PC-3 (cell line): ENCODE results near the gene CALM3. TPM values are rescaled to one million over a fixed set of nuclear protein-coding genes. Genes with fewer than 3 reads are reported as not detected.

Source experiments
- ATAC-seq: fragments of 200-7000 bp; cut with Tn5 transposase; 2 replicates; pipeline ENCODE4 v1.9.1; 2020; ENCODE audit warnings: mild to moderate bottlenecking, moderate library complexity
- BruUV-seq: library from RNA; stranded (reverse); fragments of 400-500 nt; replicated peaks from 2 replicates; lab custom pipeline; 2021; lab: Mats Ljungman, UMichigan
- CTCF ChIA-PET: fragments of 300-600 bp; sonication (Branson Sonifier 250); formaldehyde crosslinking; loops from one replicate; lab custom pipeline; 2022; ENCODE audit warnings: antibody characterized with exemption; lab: Charles Lee
- POLR2A ChIA-PET: fragments of 300-600 bp; sonication (Branson Sonifier 250); formaldehyde crosslinking; loops from one replicate; lab custom pipeline; 2022; ENCODE audit warnings: antibody characterized with exemption; ENCODE audit not compliant: unreplicated experiment; lab: Charles Lee
- DNase-seq: peaks from one replicate; pipeline ENCODE4 v3.0.0-alpha.2; 2015
- H2AFZ ChIP-seq: fragments of 300-600 bp; sonication (generic); 2 replicates; pipeline ENCODE4 v1.6.0; 2016; ENCODE audit warnings: antibody characterized with exemption, low read length
- H3F3A ChIP-seq: fragments of 300-600 bp; sonication (generic); one replicate; pipeline ENCODE4 v1.6.0; 2017; ENCODE audit warnings: antibody characterized with exemption, low read length, control low read depth, mild to moderate bottlenecking; ENCODE audit not compliant: unreplicated experiment
- H3K27ac ChIP-seq: fragments of 300-600 bp; sonication (generic); 2 replicates; pipeline ENCODE4 v1.5.1; 2016; ENCODE audit warnings: mild to moderate bottlenecking, low read length
- H3K27me3 ChIP-seq: fragments of 300-600 bp; sonication (generic); 2 replicates; pipeline ENCODE4 v1.6.1; 2016; ENCODE audit warnings: low read length, mixed read lengths
- H3K36me3 ChIP-seq: fragments of 300-600 bp; sonication (generic); 2 replicates; pipeline ENCODE4 v1.6.1; 2016; ENCODE audit warnings: low read depth, mixed run types, low read length, mixed read lengths
- H3K4me1 ChIP-seq: fragments of 300-600 bp; sonication (generic); 2 replicates; pipeline ENCODE4 v1.5.1; 2016; ENCODE audit warnings: low read length; ENCODE audit not compliant: insufficient read depth
- H3K4me2 ChIP-seq: fragments of 300-600 bp; sonication (generic); 2 replicates; pipeline ENCODE4 v1.6.0; 2016; ENCODE audit warnings: low read length
- H3K4me3 ChIP-seq: fragments of 300-600 bp; sonication (generic); 2 replicates; pipeline ENCODE4 v1.5.1; 2016; ENCODE audit warnings: mild to moderate bottlenecking, low read length, mixed read lengths
- H3K79me2 ChIP-seq: fragments of 300-600 bp; sonication (generic); 2 replicates; pipeline ENCODE4 v1.6.1; 2017; ENCODE audit warnings: low read length, mixed read lengths
- H3K9ac ChIP-seq: fragments of 300-600 bp; sonication (generic); 2 replicates; pipeline ENCODE4 v1.6.0; 2016; ENCODE audit warnings: mild to moderate bottlenecking, low read length
- H3K9me2 ChIP-seq: fragments of 300-600 bp; sonication (generic); replicated peaks from 2 replicates; pipeline ENCODE4 v1.6.1; 2016; ENCODE audit warnings: mixed run types, low read length, mixed read lengths
- H3K9me3 ChIP-seq: fragments of 300-600 bp; sonication (generic); 2 replicates; pipeline ENCODE4 v1.6.1; 2016; ENCODE audit warnings: low read length, mixed read lengths
- H4K20me1 ChIP-seq: fragments of 300-600 bp; sonication (generic); 2 replicates; pipeline ENCODE4 v1.6.1; 2016; ENCODE audit warnings: low read length, mixed read lengths
- EZH2 ChIP-seq: fragments of 300-600 bp; sonication (generic); IDR thresholded peaks from one replicate; pipeline ENCODE4 v1.6.1; 2017; ENCODE audit warnings: antibody characterized with exemption, mild to moderate bottlenecking, low read length; ENCODE audit not compliant: unreplicated experiment
- EZH2phosphoT487 ChIP-seq: fragments of 300-600 bp; sonication (generic); IDR thresholded peaks from 2 replicates; pipeline ENCODE4 v1.6.1; 2018; ENCODE audit warnings: mild to moderate bottlenecking, antibody characterized with exemption, low read length, borderline replicate concordance
- intact Hi-C: fragments of 100-400 bp; cut with micrococcal nuclease; formaldehyde crosslinking; loops from 2 replicates; pipeline ENCODE4 v1.9.0; 2023
- total RNA-seq: library from RNA; depleted of rRNA; stranded (reverse); fragments of >200 nt; gene quantifications from 2 replicates; pipeline ENCODE4 v1.2.3, GENCODE V29; 2014
- TF ChIP-seq, protein P1 (sequence below): fragments of 300-600 bp; sonication (generic); conservative IDR thresholded peaks from 2 replicates; pipeline ENCODE4 v1.5.1; 2017; ENCODE audit warnings: antibody characterized with exemption, low read depth, mild to moderate bottlenecking, low read length

The CALM3 gene
- total RNA-seq, 1 experiment from 2014 or later: 160 TPM

DNA sequence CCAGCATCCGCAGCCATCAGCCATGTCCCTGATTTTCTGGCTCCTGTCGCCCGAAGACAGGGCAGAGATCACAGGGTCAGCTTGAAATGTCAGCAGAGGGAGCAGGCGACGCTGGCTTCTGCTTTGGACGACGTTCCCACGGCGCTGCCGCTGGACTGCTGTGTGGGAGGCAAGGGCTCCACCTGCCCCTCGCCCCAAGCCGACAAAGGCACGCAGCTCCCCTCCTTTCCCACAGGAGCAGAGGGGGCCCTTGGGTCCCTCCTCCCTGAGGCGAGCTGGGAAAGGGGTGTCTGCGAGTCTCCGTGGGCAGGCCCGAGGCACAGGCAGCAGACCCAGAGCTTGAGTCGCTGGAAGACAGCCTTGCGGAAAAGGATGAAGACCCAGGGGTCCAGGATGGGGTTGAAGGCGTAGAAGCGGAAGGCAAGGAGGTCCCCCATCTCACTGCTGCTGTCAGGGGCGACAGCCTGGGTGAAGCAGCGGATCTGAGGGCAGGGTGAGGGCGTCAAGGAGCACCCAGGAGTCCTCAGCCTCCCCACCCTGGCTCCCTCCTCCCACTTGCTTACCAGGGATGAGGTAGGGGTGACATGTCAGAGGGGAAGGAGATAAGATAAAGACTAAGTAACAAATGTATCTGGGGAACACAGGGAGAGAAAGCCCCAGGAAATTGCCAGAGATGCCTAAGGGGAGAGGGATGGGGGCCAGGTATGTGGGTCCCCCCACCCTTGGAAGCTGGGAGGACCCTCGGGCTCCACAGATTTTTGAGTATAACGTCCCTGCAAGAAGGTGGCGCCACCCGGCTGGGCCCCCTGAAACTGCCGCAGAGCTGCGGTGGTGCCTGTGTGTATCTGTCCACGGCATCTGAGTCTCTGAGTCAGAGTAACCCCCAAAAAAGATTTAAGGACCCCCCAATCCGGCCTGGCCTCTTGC lies 20.3 kb downstream of the CALM3 start:
- TF ChIP-seq, protein P1, sequence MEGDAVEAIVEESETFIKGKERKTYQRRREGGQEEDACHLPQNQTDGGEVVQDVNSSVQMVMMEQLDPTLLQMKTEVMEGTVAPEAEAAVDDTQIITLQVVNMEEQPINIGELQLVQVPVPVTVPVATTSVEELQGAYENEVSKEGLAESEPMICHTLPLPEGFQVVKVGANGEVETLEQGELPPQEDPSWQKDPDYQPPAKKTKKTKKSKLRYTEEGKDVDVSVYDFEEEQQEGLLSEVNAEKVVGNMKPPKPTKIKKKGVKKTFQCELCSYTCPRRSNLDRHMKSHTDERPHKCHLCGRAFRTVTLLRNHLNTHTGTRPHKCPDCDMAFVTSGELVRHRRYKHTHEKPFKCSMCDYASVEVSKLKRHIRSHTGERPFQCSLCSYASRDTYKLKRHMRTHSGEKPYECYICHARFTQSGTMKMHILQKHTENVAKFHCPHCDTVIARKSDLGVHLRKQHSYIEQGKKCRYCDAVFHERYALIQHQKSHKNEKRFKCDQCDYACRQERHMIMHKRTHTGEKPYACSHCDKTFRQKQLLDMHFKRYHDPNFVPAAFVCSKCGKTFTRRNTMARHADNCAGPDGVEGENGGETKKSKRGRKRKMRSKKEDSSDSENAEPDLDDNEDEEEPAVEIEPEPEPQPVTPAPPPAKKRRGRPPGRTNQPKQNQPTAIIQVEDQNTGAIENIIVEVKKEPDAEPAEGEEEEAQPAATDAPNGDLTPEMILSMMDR: no peak
- TF ChIP-seq EZH2: no peak
- no peak for TF ChIP-seq EZH2phosphoT487
- no peak overlapping the region for H3K9ac ChIP-seq
- ATAC-seq (no peak), DNase-seq (no peak)
- H4K20me1 ChIP-seq: no peaks in the 10 kb centered on the region
- no peaks in the 10 kb centered on the region for H3K9me2 ChIP-seq
- no peak overlapping the region for H3K4me2 ChIP-seq
- no peaks in the 10 kb centered on the region for H3K36me3 ChIP-seq
- CTCF ChIA-PET: no interaction called here
- no peak overlapping the region for H3K27ac ChIP-seq
- POLR2A ChIA-PET: no interaction called here
- no peaks in the 10 kb centered on the region for H3F3A ChIP-seq
- no peak overlapping the region for H3K4me3 ChIP-seq
- no peaks in the 10 kb centered on the region for H3K79me2 ChIP-seq
- no peak overlapping the region for H2AFZ ChIP-seq
- BruUV-seq: no TSS peak
- no peaks in the 10 kb centered on the region for H3K27me3 ChIP-seq
- intact Hi-C loops: no loop called here
- H3K9me3 ChIP-seq: no peaks in the 10 kb centered on the region
- H3K4me1 ChIP-seq: no peaks in the 10 kb centered on the region

DNA sequence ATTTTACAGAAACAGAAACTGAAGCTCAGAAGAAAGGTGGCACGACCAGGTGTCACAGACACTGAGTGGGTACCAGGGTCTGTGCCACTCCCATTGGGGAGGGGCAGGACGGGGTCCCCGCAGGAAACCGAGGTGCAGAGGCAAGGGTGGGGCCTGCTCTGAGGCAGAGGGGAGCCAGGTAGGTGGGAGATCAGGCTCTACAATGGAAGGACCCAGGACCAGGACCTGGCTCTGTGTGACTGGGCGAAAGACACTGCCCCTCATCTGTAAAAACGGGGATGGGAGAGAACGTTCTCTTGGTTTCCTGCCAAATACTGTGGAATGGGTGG lies 21.0 kb downstream of the CALM3 start:
- H4K20me1 ChIP-seq: no peaks in the 10 kb centered on the region
- no peaks in the 10 kb centered on the region for H3F3A ChIP-seq
- TF ChIP-seq, protein P1: no peak
- no peak for TF ChIP-seq EZH2phosphoT487
- TF ChIP-seq EZH2: no peak
- no TSS peak for BruUV-seq
- H3K27me3 ChIP-seq: no peaks in the 10 kb centered on the region
- ChIA-PET CTCF (no interaction called here), POLR2A (no interaction called here)
- no peak for DNase-seq
- no peaks in the 10 kb centered on the region for H3K9me2 ChIP-seq
- H3K4me1 ChIP-seq: no peaks in the 10 kb centered on the region
- H3K27ac ChIP-seq: no peak overlapping the region
- no peaks in the 10 kb centered on the region for H3K79me2 ChIP-seq
- H3K9ac ChIP-seq: no peak overlapping the region
- H3K4me3 ChIP-seq: no peak overlapping the region
- H3K9me3 ChIP-seq: no peaks in the 10 kb centered on the region
- H3K36me3 ChIP-seq: no peaks in the 10 kb centered on the region
- no peak overlapping the region for H2AFZ ChIP-seq
- intact Hi-C loops: no loop called here
- no peak for ATAC-seq
- H3K4me2 ChIP-seq: no peak overlapping the region

DNA sequence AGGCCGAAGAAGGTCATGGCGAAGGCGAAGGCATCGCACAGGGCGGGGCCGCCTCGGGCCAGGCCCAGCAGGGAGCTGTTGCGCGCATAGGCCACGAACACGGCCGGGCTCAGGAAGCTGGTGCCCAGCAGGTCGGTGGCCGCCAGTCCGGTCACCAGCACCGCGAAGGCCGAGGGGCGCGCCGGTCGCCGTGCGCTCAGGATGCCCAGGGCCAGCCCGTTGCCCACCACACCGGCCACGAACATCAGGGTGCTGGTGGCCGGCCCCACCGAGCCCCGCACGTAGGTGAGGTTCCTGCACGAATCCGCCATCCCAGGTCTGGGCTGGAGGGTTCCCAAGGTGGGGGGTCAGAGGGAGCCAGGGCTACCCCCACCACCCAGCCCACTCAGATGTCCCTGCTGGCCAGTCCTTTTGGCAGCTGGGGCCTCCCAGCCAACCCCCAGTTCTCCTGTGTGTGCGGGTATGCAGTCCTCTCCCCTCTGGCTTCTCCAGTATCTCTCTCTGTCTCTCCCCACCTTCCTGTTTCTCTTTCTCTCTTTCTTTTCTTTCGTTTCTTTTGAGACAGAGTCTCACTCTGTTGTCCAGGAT lies 22.9 kb downstream of the CALM3 start:
- BruUV-seq: no TSS peak
- no peak overlapping the region for H2AFZ ChIP-seq
- H3K9ac ChIP-seq: no peak overlapping the region
- no peaks in the 10 kb centered on the region for H3F3A ChIP-seq
- ChIA-PET CTCF (no interaction called here), POLR2A (no interaction called here)
- H4K20me1 ChIP-seq: no peaks in the 10 kb centered on the region
- no peak for ATAC-seq
- intact Hi-C loops: no loop called here
- H3K4me2 ChIP-seq: no peak overlapping the region
- H3K27me3 ChIP-seq: no peaks in the 10 kb centered on the region
- no peak overlapping the region for H3K4me3 ChIP-seq
- no peaks in the 10 kb centered on the region for H3K4me1 ChIP-seq
- no peaks in the 10 kb centered on the region for H3K36me3 ChIP-seq
- no peaks in the 10 kb centered on the region for H3K9me3 ChIP-seq
- no peaks in the 10 kb centered on the region for H3K79me2 ChIP-seq
- no peaks in the 10 kb centered on the region for H3K9me2 ChIP-seq
- TF ChIP-seq EZH2phosphoT487 (no peak), EZH2 (no peak)
- TF ChIP-seq, protein P1: no peak
- no peak for DNase-seq
- H3K27ac ChIP-seq: no peak overlapping the region
